Medulla oblongata (tissue), 1 donor: ENCODE measurements around the gene IL19.
A peak's percentile ranks its signal among the peaks of the same experiment; 100 is the strongest.

Experiments used
- DNase-seq: peaks from one replicate; pipeline ENCODE4 v3.0.0-alpha.2; 2015; ENCODE audit errors: extremely low spot score

The IL19 gene

GRCh38 chr1:206770531-206771337 is at the start of gene IL19:
Gene IL19, plus strand, starts transcription at chr1:206770773. Its CDS starts 65,890 bp downstream, at chr1:206836663.
- peak; percentile 67 for DNase-seq

GRCh38 chr1:206721454-206721853 is 49.1 kb upstream of the IL19 start:
- no peak for DNase-seq

GRCh38 chr1:206722751-206723461 is 47.7 kb upstream of the IL19 start:
- DNase-seq = no peak

GRCh38 chr1:206723462-206723804 is 47.1 kb upstream of the IL19 start:
- DNase-seq = no peak

- no peak for DNase-seq
Measured at GRCh38 chr1:206723805-206724472, 46.6 kb upstream of the IL19 start.

GRCh38 chr1:206725109-206725963 is 45.2 kb upstream of the IL19 start:
- peak; percentile 56 for DNase-seq

GRCh38 chr1:206727981-206728696 is 42.4 kb upstream of the IL19 start:
- no peak for DNase-seq

GRCh38 chr1:206728697-206728987 is 41.9 kb upstream of the IL19 start:
- no peak for DNase-seq

GRCh38 chr1:206729050-206729449 is 41.5 kb upstream of the IL19 start:
- DNase-seq = no peak

- no peak for DNase-seq
Measured at GRCh38 chr1:206729507-206729906, 41.1 kb upstream of the IL19 start.

GRCh38 chr1:206732508-206732907 is 38.1 kb upstream of the IL19 start:
- no peak for DNase-seq

- DNase-seq = no peak
Measured at GRCh38 chr1:206732992-206733391, 37.6 kb upstream of the IL19 start.

GRCh38 chr1:206734499-206735142 is 36.0 kb upstream of the IL19 start:
- DNase-seq = no peak

- peak; percentile 37 for DNase-seq
Measured at GRCh38 chr1:206735553-206736031, 35.0 kb upstream of the IL19 start.

GRCh38 chr1:206736878-206737728 is 33.5 kb upstream of the IL19 start:
- no peak for DNase-seq

GRCh38 chr1:206737729-206738201 is 32.8 kb upstream of the IL19 start:
- DNase-seq = no peak

- no peak for DNase-seq
Measured at GRCh38 chr1:206738370-206739366, 31.9 kb upstream of the IL19 start.

- peak; percentile 78 for DNase-seq
Measured at GRCh38 chr1:206739411-206740076, 31.0 kb upstream of the IL19 start.
